Stimulated activated CD8-positive, alpha-beta memory T cell treated with anti-CD3 and anti-CD28 coated beads, Interleukin-12 subunit alpha, Interleukin-12 subunit beta, amount 100 ng/mL, for 24 hours (primary cell): Measurements from ENCODE around the gene SLC38A9.
A peak's percentile ranks its signal among the peaks of the same experiment; 100 is the strongest.
"Not testable (repeated sequence)": the region's sequence is repeated elsewhere in the genome, so short reads cannot be mapped to it uniquely, and the experiment has no call there.

Experiments
- DNase-seq: peaks from one replicate; pipeline ENCODE4 v3.0.0-alpha.2; 2020; ENCODE audit errors: extremely low read depth

The SLC38A9 gene, protein sequence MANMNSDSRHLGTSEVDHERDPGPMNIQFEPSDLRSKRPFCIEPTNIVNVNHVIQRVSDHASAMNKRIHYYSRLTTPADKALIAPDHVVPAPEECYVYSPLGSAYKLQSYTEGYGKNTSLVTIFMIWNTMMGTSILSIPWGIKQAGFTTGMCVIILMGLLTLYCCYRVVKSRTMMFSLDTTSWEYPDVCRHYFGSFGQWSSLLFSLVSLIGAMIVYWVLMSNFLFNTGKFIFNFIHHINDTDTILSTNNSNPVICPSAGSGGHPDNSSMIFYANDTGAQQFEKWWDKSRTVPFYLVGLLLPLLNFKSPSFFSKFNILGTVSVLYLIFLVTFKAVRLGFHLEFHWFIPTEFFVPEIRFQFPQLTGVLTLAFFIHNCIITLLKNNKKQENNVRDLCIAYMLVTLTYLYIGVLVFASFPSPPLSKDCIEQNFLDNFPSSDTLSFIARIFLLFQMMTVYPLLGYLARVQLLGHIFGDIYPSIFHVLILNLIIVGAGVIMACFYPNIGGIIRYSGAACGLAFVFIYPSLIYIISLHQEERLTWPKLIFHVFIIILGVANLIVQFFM

DNA sequence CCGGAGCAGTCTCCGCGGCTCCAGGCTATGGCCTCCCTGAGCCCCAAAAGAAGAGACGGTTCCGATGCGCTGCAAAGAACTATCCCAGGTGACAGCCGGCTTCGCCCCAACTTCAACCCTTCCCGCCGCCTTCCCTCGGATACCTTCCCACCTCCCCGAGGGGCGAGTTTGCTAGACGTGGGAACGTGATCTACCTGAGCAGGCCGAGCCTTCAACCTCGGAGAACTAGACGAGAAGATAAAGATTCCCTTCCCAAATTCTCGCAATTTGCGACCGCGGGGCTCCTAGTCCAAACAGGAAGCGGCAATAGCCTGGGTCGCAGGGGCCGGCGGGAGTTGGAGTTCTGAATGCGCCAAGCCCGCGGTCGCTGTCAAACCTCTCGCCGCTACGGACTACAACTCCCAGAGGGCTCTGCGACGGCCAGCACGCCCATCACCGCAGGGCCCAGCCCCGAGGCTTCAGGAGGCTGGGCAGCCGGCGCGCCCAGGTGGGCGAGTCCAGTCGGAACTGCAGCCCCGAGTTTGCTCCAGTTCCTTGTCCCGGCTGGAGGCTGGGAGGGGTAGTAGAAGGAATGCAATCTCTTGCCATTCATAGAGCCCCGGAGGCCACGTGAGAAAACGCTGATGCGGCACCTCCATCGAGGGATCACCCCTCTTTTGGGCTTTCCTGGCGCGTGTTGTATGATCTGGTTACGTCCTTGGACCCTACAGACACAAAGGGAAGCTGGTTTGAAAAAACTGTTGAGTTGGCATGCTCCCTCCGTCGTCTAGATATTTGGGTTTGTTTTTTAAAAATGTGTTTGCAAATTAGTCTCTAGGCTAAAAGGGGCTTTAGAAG lies at the start of gene SLC38A9:
TSS of gene SLC38A9 (minus strand) at position 302 of the 837 bp plus-strand sequence. CDS start 14,366 bp downstream, outside the sequence.
- peak; percentile 87 for DNase-seq

DNA sequence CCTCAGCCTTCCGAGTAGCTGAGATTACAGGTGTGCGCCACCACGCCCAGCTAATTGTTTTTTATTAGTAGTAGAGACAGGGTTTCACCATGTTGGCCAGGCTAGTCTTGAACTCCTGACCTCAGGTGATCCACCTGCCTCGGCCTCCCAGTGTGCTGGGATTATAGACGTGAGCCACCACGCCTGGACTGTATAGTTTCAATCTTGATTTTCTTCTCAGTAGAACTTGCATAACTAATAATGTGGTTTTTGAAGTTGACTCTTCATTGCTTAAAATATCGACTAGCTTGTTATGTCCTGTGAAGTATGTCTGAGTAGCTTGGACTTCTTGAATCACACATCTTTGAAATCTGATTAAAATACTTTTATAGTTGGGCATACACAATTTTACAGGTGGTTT lies 49.6 kb upstream of the SLC38A9 start:
- not testable (repeated sequence) for DNase-seq

DNA sequence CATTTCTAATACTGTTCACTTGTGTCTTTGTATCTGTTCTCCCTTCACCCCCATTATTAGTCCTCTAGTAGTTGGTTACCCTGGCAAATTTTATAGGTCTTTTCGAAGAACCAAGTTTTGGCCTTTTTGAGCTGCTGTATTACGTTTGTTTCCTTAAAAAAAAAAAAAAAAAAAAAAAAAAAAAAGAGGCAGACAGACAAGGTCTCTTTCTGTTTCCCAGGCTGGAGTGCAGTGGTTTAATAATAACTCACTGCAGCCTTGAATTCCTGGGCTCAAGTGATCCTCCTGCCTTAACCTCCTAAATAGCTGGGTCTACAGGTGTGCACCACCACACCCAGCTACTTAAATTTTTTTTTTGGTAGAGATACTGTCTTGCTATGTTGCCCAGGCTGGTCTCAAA lies 46.6 kb upstream of the SLC38A9 start:
- no peak for DNase-seq

DNA sequence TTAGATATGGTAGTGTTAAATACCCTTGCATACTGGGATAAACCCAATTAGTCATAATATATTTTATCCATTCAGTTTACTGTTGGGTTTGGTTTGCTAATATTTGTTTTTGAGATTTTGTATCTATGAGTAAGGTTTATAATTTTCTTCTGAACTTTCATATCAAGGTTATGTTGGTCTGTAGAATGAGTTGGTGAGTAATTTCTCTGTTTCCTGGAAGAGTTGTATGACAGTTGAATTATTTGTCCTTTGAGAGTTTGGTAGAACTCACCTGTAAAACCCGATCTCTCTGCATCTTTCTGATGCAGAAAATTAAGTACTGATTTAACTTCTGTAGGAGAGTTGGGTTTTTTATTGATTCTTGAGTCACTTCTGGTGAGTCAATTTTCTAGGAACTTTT lies 46.1 kb upstream of the SLC38A9 start:
- no peak for DNase-seq

DNA sequence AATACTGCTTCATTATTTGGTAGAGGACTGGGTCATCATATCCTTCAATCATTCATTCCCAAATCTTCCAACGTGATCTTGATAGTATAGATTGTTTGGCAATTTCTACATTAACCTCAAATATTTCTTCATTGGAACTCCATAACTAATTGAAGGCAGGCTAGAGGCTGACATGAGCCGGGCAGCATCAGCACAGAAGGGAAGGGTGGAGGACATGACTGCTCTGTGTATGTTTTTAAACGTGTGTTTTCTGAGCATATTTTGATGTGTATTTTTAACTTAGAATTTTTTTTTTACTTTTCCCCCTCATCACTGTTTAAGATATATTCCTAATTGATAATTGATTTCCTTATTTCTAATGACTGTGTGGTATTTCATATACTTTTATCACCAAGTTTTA lies 38.4 kb upstream of the SLC38A9 start:
- no peak for DNase-seq

DNA sequence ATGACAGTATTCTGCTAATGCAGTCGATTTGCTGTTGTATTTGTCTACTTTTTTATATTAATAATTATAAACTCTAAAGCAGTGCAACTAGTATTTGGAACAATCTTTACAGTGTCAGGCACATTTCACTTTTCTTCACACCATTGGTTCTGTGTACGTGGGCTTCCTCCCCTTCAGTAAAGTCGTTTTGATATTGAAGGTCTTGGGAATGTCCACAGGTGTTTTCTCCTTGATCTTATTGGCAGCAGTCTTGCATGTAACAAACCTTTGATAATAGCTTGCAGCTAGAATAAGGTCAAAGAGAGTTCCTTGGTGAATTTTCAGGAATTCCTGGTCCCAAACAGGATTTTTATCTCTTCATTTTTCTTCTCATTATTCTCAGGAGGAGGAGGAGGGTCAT lies 37.9 kb upstream of the SLC38A9 start:
- no peak for DNase-seq

DNA sequence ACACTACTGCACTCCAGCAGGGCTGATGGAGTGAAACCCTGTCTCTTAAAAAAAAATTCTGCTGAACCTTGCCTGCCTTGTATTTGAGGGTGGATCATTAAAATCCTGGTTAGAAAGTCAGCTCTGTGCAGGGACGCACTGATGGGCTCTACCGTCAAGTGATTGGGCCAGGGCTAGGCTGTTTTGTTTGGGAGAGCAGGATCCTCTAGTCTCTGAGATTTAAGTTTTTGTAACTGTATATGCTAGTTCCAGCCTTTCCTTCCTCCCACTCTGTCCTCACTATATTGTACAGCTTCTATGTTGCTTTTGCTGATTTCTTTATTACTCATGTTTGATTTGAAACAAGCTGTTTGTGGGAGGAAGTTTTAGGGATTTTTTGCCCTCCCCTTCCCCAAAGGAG lies 37.3 kb upstream of the SLC38A9 start:
- no peak for DNase-seq

DNA sequence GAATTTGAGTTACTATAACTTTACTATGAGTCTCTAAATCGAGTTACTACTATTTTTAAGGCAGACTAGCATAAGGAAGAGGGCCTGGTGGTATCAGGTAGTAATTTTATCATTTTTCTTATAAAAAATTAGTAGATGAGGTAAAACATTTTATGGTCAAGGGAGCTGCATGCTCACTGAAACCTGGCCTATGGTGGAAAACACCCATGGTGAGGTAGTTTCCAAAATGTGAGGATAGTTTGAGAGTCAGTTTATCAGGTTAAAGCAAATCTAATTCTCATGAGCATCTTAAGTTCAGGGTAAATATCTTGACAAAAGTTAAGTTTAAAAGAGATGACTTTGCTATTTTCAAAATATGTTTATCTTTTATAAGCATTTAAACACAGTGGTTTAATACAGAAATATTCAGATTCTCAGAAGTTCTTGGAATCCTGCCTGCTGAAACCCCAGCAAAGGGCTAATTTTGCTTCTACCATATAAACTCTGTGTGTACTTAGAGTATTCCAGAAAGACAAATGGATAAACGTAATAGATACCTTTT lies 35.7 kb upstream of the SLC38A9 start:
- DNase-seq: no peak

DNA sequence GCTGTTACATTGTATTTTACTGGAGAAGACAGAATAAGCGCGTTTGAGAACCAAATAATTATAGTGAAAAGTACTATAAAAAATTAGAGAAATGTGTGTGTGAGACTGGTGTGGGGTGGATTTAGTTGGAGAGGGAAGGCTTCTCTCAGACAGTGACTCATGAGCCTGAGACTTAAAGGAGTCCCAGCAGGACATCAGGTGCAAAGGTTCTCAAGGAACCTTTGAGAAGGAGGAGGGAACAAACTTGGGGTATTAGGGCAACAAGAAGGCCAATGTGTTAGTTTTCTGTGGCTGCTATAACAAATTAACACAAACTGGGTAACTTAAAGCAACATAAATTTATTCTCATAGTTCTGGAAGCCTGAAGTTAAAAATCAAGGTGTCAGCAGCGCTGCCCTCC lies 30.7 kb upstream of the SLC38A9 start:
- no peak for DNase-seq

DNA sequence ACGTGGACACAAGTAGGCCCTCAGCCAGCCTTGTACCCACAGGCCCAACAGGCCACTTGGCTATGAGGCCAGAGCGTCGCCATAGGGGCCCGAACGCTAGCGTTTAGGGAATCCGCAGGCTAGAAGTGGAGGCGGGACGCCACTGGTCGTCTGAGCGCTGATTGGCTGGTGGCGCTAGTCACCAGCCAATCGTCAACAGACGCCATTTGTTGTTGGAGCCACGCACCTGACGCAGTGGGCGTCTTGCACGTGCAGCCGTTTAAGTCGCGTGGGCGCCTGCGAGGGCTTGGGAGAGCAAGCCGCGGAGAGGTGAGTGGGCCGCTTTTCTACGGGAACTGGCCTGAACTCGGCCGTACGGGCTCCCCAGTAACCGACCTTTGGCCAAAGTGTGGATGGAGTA lies 25.7 kb upstream of the SLC38A9 start, which contains the start of gene DDX4:
TSS of gene DDX4 (plus strand) at position 269 of the 400 bp plus-strand sequence. CDS start 903 bp downstream, outside the sequence.
- DNase-seq: no peak

DNA sequence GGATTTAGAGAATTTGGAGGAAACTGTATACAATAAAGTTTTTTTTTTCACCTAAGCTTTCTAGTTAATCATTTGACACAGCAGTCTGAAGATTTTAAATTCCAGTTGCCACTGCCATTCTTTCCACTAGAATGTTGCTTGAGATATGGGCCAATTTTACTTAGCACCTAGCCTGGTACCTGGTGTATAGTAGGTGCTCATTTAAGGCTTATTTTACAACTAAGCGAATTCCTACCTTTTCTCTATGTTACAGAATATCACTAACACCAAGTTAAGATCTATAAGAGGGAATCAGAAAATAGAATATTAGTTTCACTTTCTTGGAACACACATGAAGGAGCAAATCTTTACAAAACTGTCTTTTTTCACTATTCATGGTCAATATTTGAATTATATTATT lies 22.5 kb upstream of the SLC38A9 start:
- no peak for DNase-seq

DNA sequence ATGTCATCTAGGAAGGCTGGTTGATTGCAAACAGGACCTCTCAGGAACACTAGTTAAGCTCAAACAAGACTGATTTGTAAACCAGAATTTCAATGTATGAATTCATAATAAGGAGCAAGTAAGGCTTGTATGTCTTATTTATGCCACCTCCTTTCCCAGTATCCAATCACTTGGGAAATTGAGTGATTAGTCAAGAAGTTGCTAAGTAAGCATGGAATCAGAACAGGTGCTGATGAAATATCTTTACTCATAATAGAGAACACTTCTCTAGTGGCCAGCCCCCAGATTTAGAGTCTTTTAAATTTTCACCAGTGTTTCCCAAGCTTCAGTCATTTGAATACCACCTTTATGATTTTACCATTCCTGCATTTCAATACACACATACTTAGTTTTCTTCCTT lies 20.5 kb upstream of the SLC38A9 start:
- no peak for DNase-seq

DNA sequence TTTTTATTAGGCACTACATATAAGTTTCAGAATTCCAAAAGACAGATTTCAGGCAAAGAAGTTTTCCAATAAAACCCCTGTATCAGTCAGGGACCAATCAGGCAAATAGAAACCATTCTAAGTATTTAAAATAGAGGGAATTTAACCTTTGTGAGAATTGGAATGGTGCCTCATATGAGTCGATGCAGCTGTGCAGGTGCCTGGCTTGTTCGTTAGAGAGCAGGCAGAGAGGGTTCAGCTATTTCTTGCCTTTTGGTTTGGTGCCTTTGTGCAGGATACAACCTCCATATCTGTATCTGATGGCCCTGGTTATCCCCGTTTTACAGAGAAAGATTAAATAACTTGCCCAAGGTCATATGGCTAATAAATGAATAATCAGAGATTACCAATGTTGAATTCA lies 19.7 kb upstream of the SLC38A9 start:
- DNase-seq: no peak

DNA sequence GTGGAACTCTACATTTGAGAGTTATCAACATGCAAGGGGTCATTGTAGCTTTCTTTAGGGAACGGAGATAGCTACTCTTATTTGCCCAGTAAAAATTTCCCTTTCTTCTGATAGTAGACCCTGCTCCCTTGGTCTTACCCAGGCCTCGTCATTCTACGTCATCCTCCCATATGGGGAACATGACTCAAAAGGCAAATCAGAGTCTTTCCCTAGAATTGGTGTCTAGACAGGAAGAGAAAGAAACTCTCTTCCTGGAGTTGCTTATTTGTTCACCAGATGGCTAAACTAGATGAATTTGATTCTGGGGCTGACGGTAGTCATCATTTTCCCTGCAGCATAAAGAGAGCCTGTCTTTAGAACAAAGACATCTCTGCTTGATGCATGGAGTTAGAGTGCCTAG lies 12.2 kb upstream of the SLC38A9 start:
- DNase-seq: no peak

DNA sequence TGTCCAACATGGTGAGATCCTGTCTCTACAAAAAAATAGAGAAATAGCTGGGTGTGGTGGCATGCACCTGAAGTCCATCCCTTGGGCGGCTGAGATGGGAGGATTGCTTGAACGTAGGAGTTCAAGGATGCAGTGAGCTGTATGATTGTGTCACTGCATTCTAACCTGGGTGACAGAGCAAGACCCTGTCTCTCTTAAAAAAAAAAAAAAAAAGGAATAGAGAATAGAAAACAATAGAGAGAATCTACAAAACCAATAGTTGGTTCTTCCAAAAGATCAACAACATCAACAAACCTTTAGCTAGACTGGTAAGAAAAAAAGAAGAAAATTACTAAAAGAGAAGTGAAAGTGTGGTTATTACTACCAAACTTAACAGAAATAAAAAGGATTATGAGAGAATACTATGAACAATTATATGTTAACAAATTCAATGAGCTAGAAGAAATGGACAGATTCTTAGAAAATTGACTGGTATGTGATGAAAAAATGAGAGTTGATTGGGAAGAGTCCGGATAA lies 8.1 kb upstream of the SLC38A9 start:
- no peak for DNase-seq

DNA sequence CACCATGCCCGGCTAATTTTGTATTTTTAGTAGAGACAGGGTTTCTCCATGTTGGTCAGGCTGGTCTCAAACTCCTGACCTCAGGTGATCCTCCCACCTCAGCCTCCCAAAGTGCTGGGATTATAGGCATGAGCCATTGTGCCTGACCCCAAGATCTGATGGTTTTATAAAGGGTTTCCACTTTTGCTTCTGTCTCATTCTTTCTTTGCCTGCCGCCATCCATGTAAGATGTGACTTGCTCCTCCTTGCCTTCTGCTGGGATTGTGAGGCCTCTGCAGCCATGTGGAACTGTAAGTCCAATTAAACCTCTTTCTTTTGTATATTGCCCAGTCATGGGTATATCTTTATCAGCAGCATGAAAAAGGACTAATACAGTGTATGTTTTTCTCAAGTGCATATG lies 6.9 kb upstream of the SLC38A9 start:
- DNase-seq: not testable (repeated sequence)

DNA sequence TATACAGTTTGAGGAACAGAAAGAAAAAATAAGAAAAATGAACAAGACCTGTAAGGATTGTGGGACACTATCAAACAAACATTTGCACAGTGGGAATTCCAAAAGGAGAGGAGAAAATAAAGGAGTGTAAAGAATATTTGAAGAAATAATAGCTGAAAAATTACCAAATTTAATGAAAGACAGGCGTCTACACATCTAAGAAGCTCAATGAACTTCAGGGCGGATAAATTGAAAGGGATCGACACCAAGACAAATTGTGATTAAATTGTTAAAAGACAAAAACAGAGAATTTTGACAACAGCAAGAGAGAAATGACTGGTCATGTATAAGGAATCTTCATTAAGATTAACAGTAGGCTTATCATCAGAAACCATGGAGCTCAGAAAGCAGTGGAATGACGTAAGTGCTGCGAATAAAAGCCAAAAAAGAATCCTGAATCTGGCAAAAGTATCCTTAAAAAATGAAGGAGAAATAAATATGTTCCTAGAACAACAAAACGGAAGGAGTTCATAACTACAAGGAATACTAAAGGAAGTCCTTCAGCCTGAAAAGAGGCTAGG lies 3.5 kb upstream of the SLC38A9 start:
- DNase-seq: no peak

DNA sequence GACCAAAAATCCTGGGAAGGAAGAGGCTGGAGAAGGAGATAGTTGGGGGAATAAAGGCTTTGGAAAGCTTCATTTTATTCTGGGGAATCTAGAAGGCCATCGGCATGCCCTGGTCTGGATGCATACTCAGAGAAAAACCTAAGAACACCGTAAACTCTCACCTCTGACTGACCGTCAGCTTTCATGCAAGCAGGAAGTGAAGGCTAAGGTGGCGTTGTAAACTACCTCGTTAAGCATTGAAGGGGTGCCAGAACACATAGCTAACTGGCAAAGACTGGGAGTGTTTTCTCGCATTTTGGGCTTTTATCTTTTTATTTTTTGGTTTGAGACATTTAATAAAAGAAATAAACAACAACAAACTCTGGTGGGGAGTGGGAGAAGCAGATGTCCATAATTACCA lies 2.6 kb upstream of the SLC38A9 start:
- no peak for DNase-seq

DNA sequence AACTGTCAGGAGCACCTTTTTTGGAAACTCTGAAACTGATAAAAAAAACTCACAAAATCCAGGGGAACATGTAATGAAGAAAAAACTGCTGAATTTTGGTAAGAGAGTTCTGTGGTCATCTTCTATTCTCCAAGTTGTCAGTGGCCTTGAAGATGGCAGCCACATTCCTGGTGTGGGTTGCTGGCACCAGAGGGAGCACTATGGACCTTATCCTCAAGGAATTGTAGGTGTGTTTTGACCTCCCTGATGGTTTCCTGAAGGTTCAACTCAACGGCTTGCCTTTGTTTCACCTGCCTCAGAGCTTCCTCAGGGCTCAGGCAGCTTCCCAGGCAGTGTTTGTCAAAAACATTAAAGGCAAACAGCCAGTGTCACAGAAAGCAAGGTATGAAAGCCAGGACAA lies 2.2 kb upstream of the SLC38A9 start:
- no peak for DNase-seq

DNA sequence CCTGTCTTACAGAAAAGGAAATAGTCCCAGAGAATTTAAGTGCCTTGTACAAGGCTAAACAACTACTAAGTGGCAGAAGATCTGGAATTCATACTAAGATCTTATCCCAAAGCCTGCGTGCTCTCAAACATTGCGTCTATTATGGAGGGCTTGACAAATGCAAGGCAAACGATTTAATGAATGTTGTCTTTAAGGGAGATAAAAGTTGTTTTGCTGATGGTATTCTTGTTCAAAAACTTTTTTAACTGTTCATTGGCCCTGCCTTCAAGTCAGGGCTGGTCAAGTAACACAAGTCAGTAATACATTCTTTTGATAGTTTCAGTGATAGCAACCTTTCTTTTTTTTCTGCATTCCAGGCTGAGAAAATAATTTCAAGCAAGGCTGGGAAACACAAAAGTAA lies 1.7 kb upstream of the SLC38A9 start:
- DNase-seq: no peak

DNA sequence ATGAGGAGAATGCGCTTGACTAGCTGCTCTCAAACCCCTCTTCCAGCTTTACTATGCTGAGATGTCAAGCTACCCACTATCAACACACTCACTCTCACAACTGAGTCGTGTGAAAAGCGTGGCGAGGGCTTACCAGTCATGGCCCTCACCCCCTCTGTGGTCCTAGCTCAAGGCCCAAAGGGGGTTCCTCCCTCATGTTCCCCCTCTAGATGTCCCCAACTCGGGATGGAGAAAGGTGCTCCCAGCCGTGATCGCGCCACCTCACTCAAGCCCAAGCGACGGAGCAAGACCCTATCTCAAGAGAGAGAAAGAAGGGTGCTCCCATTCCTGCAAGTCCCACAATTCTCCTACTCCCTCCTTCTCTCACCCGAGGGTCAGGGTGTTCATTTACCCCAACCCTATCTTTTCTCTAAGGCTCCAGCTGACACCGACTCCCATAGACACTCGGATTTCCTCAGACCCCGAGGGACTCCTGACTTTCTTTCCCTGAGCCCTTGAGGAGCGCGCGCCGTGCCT lies 559 bp downstream of the SLC38A9 start:
- DNase-seq: no peak

DNA sequence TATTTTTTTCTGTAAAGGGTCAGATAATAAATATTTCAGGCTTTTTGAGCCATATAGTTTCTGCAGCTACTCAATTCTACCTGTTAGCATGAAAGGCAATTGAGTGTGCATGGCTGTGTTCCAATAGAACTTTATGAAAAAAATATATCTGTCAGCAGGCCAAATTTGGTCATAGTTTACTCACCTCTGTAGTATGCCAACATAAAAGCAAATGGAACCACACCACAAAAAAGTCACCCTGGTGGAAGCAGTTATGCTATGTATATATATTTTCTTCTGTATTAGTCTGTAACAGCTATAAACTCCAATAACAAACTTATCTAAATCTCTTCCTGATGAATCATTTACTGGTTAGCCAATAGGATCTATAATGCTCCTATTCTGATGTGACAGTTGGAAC lies 3.4 kb downstream of the SLC38A9 start:
- no peak for DNase-seq
